ENCODE data around the gene GABBR2. TPM values are rescaled to one million over a fixed set of nuclear protein-coding genes. Genes with fewer than 3 reads are reported as not detected.

Gene GABBR2
- total and polyA plus RNA-seq, 9 of the 15 experiments (the other 6 are each of a cell fraction or from before 2014, with no cell fraction given) = 0.15 to 1.9 (median 0.32) TPM

- TF ChIP-seq KAT8 (IDR thresholded peaks at IDR 0.05; ENCODE audit: low read depth) (no peak), KDM1A (IDR thresholded peaks at IDR 0.05) (0 out of 4 replicates have a peak, but pooled peaks of 1 of the 2 experiments have one; percentile 12)
- TF ChIP-seq, protein P1, sequence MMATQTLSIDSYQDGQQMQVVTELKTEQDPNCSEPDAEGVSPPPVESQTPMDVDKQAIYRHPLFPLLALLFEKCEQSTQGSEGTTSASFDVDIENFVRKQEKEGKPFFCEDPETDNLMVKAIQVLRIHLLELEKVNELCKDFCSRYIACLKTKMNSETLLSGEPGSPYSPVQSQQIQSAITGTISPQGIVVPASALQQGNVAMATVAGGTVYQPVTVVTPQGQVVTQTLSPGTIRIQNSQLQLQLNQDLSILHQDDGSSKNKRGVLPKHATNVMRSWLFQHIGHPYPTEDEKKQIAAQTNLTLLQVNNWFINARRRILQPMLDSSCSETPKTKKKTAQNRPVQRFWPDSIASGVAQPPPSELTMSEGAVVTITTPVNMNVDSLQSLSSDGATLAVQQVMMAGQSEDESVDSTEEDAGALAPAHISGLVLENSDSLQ (IDR thresholded peaks at IDR 0.05) = peak; percentile 59
These were observed 186.2 kb downstream of the GABBR2 start (continued) for GRCh38 chr9:98522487-98522886.

DNA sequence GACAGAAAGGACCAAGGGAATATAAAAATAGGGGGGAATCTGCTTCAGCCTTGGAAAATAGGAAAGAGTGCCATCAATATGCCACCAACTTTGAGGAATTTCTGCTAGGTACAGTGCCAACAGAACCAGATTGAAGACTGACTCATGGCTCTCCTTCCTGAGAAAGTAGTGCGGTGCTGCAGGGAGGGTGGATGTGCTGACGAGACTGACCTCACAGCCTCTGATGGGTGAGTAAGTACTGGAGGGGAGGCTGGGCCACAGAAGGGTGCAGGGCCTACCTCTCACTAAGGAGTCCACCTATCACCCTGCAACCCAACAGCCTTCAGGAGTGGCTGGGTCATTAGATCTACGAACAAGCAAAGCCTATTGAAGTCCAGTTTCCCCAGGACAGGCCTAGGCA lies 187.6 kb downstream of the GABBR2 start:
- Histone ChIP-seq H2AFZ (ENCODE audit: low read depth, low read length) (no peak overlapping the region), H3K9me3 (replicated peaks; ENCODE audit: control insufficient read depth, insufficient read depth, low read depth, low read length) (no peaks in the 10 kb centered on the region), H3K4me3 (no peak overlapping the region), H3K4me1 (replicated peaks in 1 of 2; ENCODE audit: control insufficient read depth in 2 of 2, insufficient read depth in 2 of 2, low read length in 2 of 2) (no peaks in the 10 kb centered on the region), H3K9me1 (ENCODE audit: control insufficient read depth, insufficient read depth, low read length) (no peaks in the 10 kb centered on the region), H3K4me2 (ENCODE audit: insufficient read depth, low read length) (no peak overlapping the region), H3K27me3 (ENCODE audit: control insufficient read depth in 2 of 2, insufficient read depth in 2 of 2, low read length in 2 of 2) (no peaks in the 10 kb centered on the region), H3K9ac (ENCODE audit: insufficient read depth in 1 of 2, low read depth in 2 of 2, low read length in 2 of 2) (no peak overlapping the region), H3K36me3 (ENCODE audit: control insufficient read depth, insufficient read depth, low read length) (no peaks in the 10 kb centered on the region), H4K20me1 (replicated peaks; ENCODE audit: control insufficient read depth, insufficient read depth, low read length) (no peaks in the 10 kb centered on the region), H3K79me2 (ENCODE audit: control insufficient read depth, insufficient read depth, low read length) (no peaks in the 10 kb centered on the region), H3K27ac (ENCODE audit: extremely low read depth, low read depth, low read length) (no peak overlapping the region)
- ATAC-seq = no peak
- BruUV-seq (replicated peaks) = no TSS peak
- no peak for TF ChIP-seq ELK1 (CRISPR knock-in tag; IDR thresholded peaks at IDR 0.05)
- no peak for TF ChIP-seq ZNF217 (CRISPR knock-in tag; IDR thresholded peaks at IDR 0.05)
- no peak for TF ChIP-seq PCBP1 (IDR thresholded peaks at IDR 0.05; ENCODE audit: low read depth, low read length, poor library complexity, severe bottlenecking)
- no peak for TF ChIP-seq GTF2E2 (tag; IDR thresholded peaks at IDR 0.05)
- no peak for TF ChIP-seq PHB2 (IDR thresholded peaks at IDR 0.05; ENCODE audit: low read depth)
- TF ChIP-seq ARID2 (IDR thresholded peaks at IDR 0.05) = no peak
- TF ChIP-seq TSC22D4 (tag; IDR thresholded peaks at IDR 0.05) = no peak
- no peak for TF ChIP-seq XRCC4 (IDR thresholded peaks at IDR 0.05; ENCODE audit: extremely low read depth, insufficient read depth, insufficient read length)
- TF ChIP-seq RBM14 (IDR thresholded peaks at IDR 0.05; ENCODE audit: borderline replicate concordance, insufficient read depth, low read depth, low read length) = no peak
- TF ChIP-seq, protein P2, sequence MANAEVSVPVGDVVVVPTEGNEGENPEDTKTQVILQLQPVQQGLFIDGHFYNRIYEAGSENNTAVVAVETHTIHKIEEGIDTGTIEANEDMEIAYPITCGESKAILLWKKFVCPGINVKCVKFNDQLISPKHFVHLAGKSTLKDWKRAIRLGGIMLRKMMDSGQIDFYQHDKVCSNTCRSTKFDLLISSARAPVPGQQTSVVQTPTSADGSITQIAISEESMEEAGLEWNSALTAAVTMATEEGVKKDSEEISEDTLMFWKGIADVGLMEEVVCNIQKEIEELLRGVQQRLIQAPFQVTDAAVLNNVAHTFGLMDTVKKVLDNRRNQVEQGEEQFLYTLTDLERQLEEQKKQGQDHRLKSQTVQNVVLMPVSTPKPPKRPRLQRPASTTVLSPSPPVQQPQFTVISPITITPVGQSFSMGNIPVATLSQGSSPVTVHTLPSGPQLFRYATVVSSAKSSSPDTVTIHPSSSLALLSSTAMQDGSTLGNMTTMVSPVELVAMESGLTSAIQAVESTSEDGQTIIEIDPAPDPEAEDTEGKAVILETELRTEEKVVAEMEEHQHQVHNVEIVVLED (CRISPR knock-in tag; IDR thresholded peaks at IDR 0.05) = no peak
- no peak for TF ChIP-seq NCOR1 (IDR thresholded peaks at IDR 0.05)
- TF ChIP-seq, protein P3, sequence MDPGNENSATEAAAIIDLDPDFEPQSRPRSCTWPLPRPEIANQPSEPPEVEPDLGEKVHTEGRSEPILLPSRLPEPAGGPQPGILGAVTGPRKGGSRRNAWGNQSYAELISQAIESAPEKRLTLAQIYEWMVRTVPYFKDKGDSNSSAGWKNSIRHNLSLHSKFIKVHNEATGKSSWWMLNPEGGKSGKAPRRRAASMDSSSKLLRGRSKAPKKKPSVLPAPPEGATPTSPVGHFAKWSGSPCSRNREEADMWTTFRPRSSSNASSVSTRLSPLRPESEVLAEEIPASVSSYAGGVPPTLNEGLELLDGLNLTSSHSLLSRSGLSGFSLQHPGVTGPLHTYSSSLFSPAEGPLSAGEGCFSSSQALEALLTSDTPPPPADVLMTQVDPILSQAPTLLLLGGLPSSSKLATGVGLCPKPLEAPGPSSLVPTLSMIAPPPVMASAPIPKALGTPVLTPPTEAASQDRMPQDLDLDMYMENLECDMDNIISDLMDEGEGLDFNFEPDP (CRISPR knock-in tag; IDR thresholded peaks at IDR 0.05) = no peak
- no peak for TF ChIP-seq ZNF695 (CRISPR knock-in tag; IDR thresholded peaks at IDR 0.05)
- intact Hi-C loops (cut with micrococcal nuclease) = no loop called here
- WGBS (ENCODE audit: insufficient coverage, low coverage, missing lambda C conversion rate) = 29% methylated on average over 3 of the region's 3 CpGs
- in situ Hi-C loops (cut with MboI) = no loop called here
- POLR2A ChIA-PET = no interaction called here
- DNase-seq (ENCODE audit: extremely low read depth in 1 of 4, low spot score in 3 of 4) = no peak
- FAIRE-seq = no peak
- CTCF ChIA-PET (ENCODE audit: low intra/inter-chr PET ratio) = no interaction called here

Measured in K562 (cell line).